Glomerular visceral epithelial cell (primary cell): ENCODE measurements around the gene MSH6.

Experiments
- DNase-seq: peaks from one replicate; pipeline ENCODE4 v3.0.0-alpha.2; 2016; ENCODE audit errors: extremely low spot score

MSH6 gene

GRCh38 chr2:47783486-47784351 lies 774 bp downstream of the MSH6 start:
- peak; percentile 75 for DNase-seq

GRCh38 chr2:47784352-47784851 lies 1.5 kb downstream of the MSH6 start:
- DNase-seq: peak; percentile 28

- no peak for DNase-seq
Observed at GRCh38 chr2:47785986-47786385, 3.0 kb downstream of the MSH6 start.

DNA sequence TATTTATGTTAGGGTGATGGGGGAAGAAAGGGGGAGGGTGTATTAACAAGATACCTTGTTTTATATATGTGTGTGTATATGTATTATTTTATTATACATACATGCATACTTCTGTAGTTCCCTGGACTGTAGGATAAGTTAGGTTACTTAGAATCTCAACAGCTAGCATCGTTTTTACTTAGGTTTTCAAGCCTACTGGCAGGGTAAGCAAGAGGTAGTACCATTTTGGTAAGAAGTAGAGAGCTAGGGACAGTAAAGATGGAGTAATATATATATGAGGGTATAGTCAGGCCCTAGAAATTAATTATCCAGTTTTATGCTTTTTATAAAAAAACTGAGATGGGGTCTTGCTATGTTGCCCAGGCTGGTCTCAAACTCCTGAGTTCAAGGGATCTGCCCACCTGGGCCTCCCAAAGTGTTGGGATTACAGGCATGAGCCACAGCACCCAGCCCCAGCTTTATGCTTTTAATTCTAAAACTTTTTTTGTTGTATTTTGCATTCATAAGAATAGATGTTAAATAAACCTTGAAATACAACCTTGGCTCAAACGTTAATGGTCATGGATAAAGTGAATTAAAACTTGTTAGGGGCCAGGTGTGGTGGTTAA lies 13.2 kb downstream of the MSH6 start:
- DNase-seq: no peak

- no peak for DNase-seq
Observed at GRCh38 chr2:47798631-47799030, 15.7 kb downstream of the MSH6 start.

GRCh38 chr2:47799031-47799609 lies 16.2 kb downstream of the MSH6 start:
- DNase-seq: no peak

- DNase-seq: no peak
Observed at GRCh38 chr2:47801118-47801517, 18.2 kb downstream of the MSH6 start.

- DNase-seq: no peak
Observed at GRCh38 chr2:47803363-47803762, 20.4 kb downstream of the MSH6 start.

- no peak for DNase-seq
Observed at GRCh38 chr2:47803770-47804169, 20.8 kb downstream of the MSH6 start.

DNA sequence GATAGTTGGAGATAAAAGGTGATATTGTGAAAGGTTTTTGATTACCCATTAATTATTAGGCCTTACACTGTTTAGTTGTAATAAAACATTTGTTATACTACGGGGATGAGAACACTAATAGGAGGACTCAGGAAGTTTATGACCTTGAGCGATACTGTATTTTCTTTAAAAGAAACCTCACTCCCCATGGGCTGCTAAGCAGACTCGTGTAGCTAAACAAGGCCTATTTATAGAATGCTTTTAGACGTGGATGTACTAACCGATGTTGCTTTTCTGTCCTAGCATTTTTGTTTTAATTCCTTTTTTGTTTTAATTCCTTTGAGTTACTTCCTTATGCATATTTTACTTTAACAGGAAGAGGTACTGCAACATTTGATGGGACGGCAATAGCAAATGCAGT lies 22.9 kb downstream of the MSH6 start:
- no peak for DNase-seq

DNA sequence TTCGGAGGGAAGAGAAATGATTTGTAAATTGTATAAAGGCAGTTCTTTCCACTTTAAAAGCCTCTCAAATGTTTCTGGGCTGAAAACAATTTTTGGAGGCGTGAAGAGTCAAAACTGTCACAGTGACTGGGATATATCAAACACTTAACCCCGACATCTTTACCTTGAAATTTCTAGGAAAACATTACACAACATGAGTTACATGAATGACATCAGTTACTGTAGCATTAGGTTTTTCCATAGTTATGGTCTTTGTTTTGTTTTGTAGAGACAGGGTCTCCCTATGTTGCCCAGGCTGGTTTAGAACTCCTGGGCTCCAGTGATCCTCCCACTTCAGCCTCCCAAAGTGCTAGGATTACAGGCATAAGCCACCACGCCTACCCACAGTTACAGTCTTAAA lies 25.7 kb downstream of the MSH6 start:
- no peak for DNase-seq

DNA sequence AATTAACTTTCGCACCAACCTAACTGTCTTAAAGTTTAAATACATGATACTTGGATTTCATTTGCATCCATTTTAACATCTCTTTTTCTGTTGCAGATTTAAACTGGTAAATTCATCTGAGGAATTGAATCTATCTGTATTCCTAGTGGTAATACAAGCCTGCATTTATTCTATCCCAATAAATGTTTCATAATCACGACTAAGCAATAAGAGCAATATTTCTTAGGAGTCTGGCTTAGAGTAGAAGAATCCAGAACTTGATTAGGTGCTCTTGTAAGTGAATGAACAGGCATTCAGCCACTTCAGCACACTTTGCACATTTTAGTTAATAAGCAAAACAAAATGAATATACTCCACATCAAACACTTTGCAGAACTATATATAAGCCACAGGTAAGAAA lies 27.0 kb downstream of the MSH6 start:
- DNase-seq: no peak

DNA sequence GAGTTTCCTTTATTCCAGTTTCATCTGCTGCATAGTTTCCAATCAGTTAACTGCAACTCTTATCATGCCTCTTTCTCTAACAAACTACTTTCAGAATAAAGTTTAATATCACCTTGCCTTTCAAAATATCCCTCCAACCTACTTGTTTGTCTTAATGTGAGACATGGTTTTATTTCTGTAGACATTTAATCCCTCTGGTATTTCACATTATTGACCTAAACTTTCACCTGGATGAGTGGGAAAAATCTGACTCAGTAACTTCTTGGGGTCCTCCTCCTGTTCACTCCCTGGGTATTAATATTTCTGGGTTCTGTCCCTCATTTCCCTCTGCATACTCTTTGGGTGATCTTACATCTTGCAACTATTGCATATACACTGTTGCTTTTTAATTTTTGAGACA lies 27.9 kb downstream of the MSH6 start:
- no peak for DNase-seq

GRCh38 chr2:47811668-47812067 lies 28.7 kb downstream of the MSH6 start:
- DNase-seq: no peak

- no peak for DNase-seq
Observed at GRCh38 chr2:47815764-47816163, 32.8 kb downstream of the MSH6 start.

- DNase-seq: no peak
Observed at GRCh38 chr2:47818777-47819176, 35.8 kb downstream of the MSH6 start.

GRCh38 chr2:47819834-47820233 lies 36.9 kb downstream of the MSH6 start:
- DNase-seq: no peak

GRCh38 chr2:47822518-47822917 lies 39.6 kb downstream of the MSH6 start:
- no peak for DNase-seq

GRCh38 chr2:47833516-47833968 lies 50.6 kb downstream of the MSH6 start:
- DNase-seq: no peak

DNA sequence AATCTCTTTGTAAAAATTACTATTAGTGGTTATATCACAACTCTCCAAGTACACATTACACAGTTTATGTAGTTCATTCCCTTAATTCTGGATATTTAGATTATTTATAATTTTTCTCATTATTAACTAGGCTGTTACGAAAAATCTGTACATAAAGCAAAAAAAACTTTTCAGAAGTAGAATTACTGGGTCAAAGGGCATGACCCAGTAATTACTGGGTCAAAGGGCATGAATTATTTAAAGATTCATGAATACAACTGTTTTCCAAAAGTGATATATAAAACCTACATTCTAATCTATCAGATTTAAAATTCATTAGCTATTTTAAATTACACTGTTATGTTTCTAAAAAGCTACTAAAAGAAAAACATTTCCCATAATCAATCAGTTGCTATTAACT lies 55.3 kb downstream of the MSH6 start:
- no peak for DNase-seq

DNA sequence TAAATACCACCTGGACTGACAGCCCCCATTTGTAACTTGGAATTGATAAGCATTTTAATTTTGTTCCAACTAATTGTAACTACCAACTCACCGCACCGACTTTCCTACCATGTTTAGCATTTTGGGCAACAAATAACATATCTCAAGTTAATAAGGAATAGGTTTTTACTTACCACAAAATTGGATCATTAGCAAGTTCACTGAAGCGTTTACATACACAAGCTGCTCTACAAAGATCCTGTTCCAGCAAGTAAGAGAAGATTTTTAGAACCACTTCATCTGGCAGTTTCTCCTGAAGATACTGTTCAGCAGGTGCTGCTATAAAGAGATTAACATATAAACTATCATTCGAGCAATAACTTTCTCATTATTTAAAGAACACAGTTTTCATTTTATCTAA lies 55.7 kb downstream of the MSH6 start:
- no peak for DNase-seq

DNA sequence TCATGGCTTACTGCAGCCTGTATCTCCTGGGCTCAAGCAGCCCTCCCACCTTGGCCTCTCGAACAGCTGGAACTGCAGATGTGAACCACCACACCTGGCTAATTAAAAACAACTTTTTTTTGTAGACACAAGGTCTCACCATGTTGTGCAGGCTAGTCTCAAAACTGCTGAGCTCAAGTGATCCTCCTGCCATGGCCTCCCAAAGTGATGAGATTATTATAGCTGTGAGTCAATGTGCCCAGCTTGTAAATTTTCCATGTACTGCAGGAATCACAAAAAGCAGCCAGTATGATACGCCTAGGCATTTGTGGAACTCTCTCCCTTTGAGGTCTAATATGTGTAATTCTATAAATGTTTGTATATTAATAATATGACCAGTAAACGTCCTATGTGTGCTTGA lies 59.9 kb downstream of the MSH6 start:
- DNase-seq: no peak

DNA sequence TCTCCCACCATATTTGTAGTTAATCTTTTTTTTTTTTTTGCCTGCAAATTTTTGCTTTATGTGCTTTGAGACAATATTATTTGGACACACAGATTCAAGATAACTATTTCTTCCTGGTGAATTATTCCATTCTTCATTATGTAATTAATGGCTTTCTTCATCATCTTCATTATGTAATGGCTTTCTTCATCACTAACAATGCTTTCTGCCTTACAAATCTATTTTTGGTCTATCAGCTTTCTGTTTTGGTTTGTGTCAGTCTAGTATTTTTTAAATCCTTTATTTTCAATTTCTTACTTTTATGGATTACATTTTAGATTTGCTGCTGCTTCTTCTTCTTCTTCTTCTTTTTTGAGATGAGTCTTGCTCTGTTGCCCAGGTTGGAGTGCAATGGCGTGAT lies 60.5 kb downstream of the MSH6 start:
- no peak for DNase-seq
